ENCODE measurements around the gene IL17RE.
A peak's percentile ranks its signal among the peaks of the same experiment; 100 is the strongest.
"Not testable (repeated sequence)": the region's sequence is repeated elsewhere in the genome, so short reads cannot be mapped to it uniquely, and the experiment has no call there.

IL17RE gene

GRCh38 chr3:9935966-9936510 is 33.4 kb downstream of the IL17RE start:
- no peak for DNase-seq

- no peak for DNase-seq
Measured at GRCh38 chr3:9937486-9938238, 35.0 kb downstream of the IL17RE start.

- no peak for DNase-seq
Measured at GRCh38 chr3:9938966-9939365, 36.3 kb downstream of the IL17RE start.

- DNase-seq = not testable (repeated sequence)
Measured at GRCh38 chr3:9939906-9940305, 37.3 kb downstream of the IL17RE start.

GRCh38 chr3:9940746-9941145 is 38.1 kb downstream of the IL17RE start:
- DNase-seq = no peak

GRCh38 chr3:9942164-9942563 is 39.5 kb downstream of the IL17RE start:
- DNase-seq = no peak

- DNase-seq = no peak
Measured at GRCh38 chr3:9942934-9943690, 40.5 kb downstream of the IL17RE start.

GRCh38 chr3:9944271-9944670 is 41.6 kb downstream of the IL17RE start:
- DNase-seq = no peak

GRCh38 chr3:9945358-9945757 is 42.7 kb downstream of the IL17RE start:
- no peak for DNase-seq

GRCh38 chr3:9946112-9947024 is 43.7 kb downstream of the IL17RE start:
- peak; percentile 35 to 70 (median 62) for DNase-seq

GRCh38 chr3:9947025-9947995 is 44.7 kb downstream of the IL17RE start:
- no peak for DNase-seq

- DNase-seq = no peak
Measured at GRCh38 chr3:9948586-9948985, 45.9 kb downstream of the IL17RE start.

GRCh38 chr3:9949115-9949514 is 46.5 kb downstream of the IL17RE start:
- no peak for DNase-seq

GRCh38 chr3:9949626-9950025 is 47.0 kb downstream of the IL17RE start:
- DNase-seq = no peak

GRCh38 chr3:9951126-9951525 is 48.5 kb downstream of the IL17RE start:
- DNase-seq = no peak

- DNase-seq = no peak
Measured at GRCh38 chr3:9951598-9951961, 48.9 kb downstream of the IL17RE start.

GRCh38 chr3:9951962-9952805 is 49.5 kb downstream of the IL17RE start, which contains the start of gene PRRT3:
Gene PRRT3 (minus strand): TSS chr3:9952408. CDS start chr3:9950115, 2,293 bp downstream.
- DNase-seq = peak; percentile 24 to 41 (median 36)

- DNase-seq = no peak
Measured at GRCh38 chr3:9955067-9955502, 52.4 kb downstream of the IL17RE start.

GRCh38 chr3:9955611-9956352 is 53.1 kb downstream of the IL17RE start:
- DNase-seq = no peak

- no peak for DNase-seq
Measured at GRCh38 chr3:9957214-9957613, 54.6 kb downstream of the IL17RE start.

All from activated CD4-positive, CD25-positive, alpha-beta regulatory T cell (primary cell).